Measurements from ENCODE around the gene CST8. TPM values are rescaled to one million over a fixed set of nuclear protein-coding genes. Genes with fewer than 3 reads are reported as not detected.

The CST8 gene, protein sequence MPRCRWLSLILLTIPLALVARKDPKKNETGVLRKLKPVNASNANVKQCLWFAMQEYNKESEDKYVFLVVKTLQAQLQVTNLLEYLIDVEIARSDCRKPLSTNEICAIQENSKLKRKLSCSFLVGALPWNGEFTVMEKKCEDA
- total RNA-seq = not detected
- long read RNA-seq = 0 reads

DNA sequence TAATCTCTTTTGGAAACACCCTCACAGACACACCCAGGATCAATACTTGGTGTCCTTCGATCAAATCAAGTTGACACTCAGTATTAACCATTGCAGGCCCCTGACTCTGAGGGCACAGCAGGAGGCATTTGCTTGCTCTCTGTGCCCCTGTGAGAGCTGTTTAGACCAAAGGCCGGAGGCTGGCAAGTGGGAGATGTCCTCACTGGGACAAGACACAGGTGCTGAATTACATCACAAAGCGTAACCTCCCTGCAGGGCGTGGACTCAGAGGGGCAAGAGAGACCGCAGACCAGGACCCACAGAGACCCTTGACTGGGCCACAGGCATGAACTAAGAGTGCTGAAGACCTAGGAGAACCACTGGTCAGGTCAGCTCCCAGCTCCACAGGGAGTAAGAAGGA lies at the start of gene CST8:
CST8 (plus strand) TSS at position 301 of the 400 bp plus-strand sequence. CDS start 551 bp downstream, outside the sequence.
- intact Hi-C loops (cut with DNase I) = no loop called here
- H3K4me3 ChIP-seq = no peak within 1 kb of the TSS
- TF ChIP-seq, protein P1, sequence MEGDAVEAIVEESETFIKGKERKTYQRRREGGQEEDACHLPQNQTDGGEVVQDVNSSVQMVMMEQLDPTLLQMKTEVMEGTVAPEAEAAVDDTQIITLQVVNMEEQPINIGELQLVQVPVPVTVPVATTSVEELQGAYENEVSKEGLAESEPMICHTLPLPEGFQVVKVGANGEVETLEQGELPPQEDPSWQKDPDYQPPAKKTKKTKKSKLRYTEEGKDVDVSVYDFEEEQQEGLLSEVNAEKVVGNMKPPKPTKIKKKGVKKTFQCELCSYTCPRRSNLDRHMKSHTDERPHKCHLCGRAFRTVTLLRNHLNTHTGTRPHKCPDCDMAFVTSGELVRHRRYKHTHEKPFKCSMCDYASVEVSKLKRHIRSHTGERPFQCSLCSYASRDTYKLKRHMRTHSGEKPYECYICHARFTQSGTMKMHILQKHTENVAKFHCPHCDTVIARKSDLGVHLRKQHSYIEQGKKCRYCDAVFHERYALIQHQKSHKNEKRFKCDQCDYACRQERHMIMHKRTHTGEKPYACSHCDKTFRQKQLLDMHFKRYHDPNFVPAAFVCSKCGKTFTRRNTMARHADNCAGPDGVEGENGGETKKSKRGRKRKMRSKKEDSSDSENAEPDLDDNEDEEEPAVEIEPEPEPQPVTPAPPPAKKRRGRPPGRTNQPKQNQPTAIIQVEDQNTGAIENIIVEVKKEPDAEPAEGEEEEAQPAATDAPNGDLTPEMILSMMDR (IDR thresholded peaks at IDR 0.05) = no peak
- no peak for DNase-seq
- H3K9me3 ChIP-seq = no peaks in the 10 kb centered on the region
- no peaks in the 10 kb centered on the region for H3K4me1 ChIP-seq
- no peak for ATAC-seq
- H3K27me3 ChIP-seq = no peaks in the 10 kb centered on the region
- H3K27ac ChIP-seq = no peak within 1 kb of the TSS
- H3K36me3 ChIP-seq = no peaks in the 10 kb centered on the region

DNA sequence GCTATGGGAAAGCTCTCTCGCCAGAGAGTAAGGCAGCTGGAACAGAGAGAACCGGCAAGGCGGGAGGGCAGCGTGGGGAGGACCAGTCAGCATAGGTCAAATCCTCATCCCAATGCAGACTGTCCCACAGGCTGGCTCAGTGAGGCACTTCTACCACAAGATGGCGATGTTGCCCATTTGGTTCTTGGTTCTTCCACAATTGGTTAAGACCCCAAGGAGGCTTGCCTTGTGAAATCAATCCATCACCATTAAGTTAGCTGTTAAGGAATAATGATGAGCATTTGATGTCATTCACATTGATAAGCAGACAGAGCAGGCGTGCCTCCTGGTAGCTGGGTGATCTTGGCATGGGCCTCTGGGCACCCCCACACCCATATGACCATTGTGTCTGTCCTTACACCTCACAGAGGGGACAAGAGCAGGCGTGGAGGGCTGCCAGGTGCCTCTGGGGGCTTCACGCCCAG lies 49.0 kb upstream of the CST8 start:
- no peaks in the 10 kb centered on the region for H3K4me1 ChIP-seq
- DNase-seq (no peak), ATAC-seq (peak; percentile 86)
- H3K36me3 ChIP-seq = no peaks in the 10 kb centered on the region
- TF ChIP-seq, protein P1 (IDR thresholded peaks at IDR 0.05) = peak; percentile 89
- H3K27me3 ChIP-seq = no peaks in the 10 kb centered on the region
- no peaks in the 10 kb centered on the region for H3K9me3 ChIP-seq
- intact Hi-C loops (cut with DNase I) = no loop called here
- no peak overlapping the region for H3K27ac ChIP-seq
- no peak overlapping the region for H3K4me3 ChIP-seq

DNA sequence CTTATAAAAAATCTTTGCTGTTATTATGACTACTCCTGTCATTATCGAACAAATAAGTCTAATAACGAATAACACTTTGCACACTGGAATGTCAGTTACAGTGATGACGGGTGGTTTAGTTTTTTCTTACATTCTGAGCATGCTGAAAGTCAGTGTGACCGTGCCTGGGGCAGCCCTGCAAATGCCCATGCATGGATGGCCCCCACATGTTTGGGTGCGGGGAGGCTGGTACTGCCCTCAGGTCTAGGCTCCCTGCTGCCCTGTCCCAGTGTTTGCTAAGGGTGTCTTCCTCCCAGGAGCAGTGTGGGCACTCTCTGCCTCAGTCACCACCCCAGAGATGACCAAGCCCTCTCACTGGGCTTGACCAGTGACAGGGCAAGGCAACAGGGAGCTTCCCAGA lies 48.5 kb upstream of the CST8 start:
- Histone ChIP-seq H3K27me3 (no peaks in the 10 kb centered on the region), H3K27ac (no peak overlapping the region), H3K9me3 (no peaks in the 10 kb centered on the region), H3K36me3 (no peaks in the 10 kb centered on the region), H3K4me1 (no peaks in the 10 kb centered on the region), H3K4me3 (no peak overlapping the region)
- no peak for ATAC-seq
- DNase-seq = no peak
- intact Hi-C loops (cut with DNase I) = no loop called here
- TF ChIP-seq, protein P1 (IDR thresholded peaks at IDR 0.05) = no peak

DNA sequence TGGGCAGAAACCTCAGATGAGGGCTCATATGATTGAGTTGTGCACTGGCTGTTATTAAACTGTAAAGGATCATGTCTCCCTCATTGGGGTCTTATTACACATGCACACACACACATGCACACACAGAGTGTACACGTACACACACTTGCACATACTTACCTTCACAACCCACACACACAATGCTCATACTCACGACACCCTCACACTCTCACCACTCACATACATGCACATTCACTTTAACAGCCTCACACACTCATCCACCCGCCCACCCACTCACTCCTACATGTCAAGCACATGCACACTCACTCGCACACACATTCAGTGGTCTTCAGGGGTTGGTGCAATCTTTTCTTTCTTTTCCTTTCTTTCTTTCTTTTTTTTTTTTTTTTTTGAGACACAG lies 46.1 kb upstream of the CST8 start:
- ATAC-seq = no peak
- no peak for DNase-seq
- intact Hi-C loops (cut with DNase I) = no loop called here

DNA sequence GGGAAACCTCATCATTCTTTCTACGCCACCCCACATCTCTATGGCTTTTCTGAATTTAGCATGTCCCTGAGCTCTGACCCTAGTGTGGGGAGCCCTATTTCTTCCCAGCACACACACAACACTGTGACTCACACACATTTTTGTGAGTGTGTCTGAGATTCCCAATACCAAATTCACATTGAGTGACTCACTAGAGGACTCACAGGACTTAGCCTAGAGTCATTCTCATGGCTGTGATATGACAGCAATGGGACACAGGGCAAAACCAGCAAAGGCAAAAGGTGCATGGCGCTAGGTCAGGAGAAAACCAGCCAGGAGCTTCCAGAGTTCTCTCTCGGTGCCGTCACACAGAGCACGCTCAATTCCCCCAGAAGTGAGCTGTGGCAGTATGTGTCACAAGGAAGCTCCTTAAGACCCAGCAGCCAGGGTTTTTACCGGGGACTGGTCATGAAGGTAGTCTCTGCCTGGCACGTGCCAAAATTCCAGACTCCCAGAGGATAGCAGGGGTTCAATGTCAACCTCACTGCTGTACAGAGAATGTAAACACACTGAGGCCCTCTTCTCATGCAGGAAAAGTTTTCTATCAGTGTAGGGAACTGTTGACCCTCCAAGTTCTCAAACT lies 45.2 kb upstream of the CST8 start:
- Histone ChIP-seq H3K27me3 (no peaks in the 10 kb centered on the region), H3K4me1 (no peaks in the 10 kb centered on the region), H3K9me3 (no peaks in the 10 kb centered on the region), H3K27ac (no peak overlapping the region), H3K36me3 (no peaks in the 10 kb centered on the region), H3K4me3 (no peak overlapping the region)
- intact Hi-C loops (cut with DNase I) = no loop called here
- no peak for ATAC-seq
- DNase-seq = no peak
- TF ChIP-seq, protein P1 (IDR thresholded peaks at IDR 0.05) = no peak

More for the DNA sequence above, 46.1 kb upstream of the CST8 start:
- Histone ChIP-seq H3K36me3 (no peaks in the 10 kb centered on the region), H3K27ac (no peak overlapping the region), H3K27me3 (no peaks in the 10 kb centered on the region), H3K4me3 (no peak overlapping the region), H3K4me1 (no peaks in the 10 kb centered on the region), H3K9me3 (no peaks in the 10 kb centered on the region)
- TF ChIP-seq, protein P1 (IDR thresholded peaks at IDR 0.05) = no peak
